SK-N-SH (cell line): Measurements from ENCODE around the gene ROS1. TPM values are rescaled to one million over a fixed set of nuclear protein-coding genes. Genes with fewer than 3 reads are reported as not detected.

Experiments
- CTCF ChIA-PET: fragments of 300-600, 350-600 bp; formaldehyde crosslinking; extraction: SDS; loops from one replicate; lab custom pipeline; 2021; lab: Yijun Ruan, JAX
- POLR2A ChIA-PET: fragments of 350-600 bp; sonication (Branson Sonifier 250); formaldehyde crosslinking; extraction: SDS; loops from one replicate; lab custom pipeline; 2020; ENCODE audit warnings: antibody characterized with exemption, inconsistent platforms; lab: Yijun Ruan, JAX
- DNase-seq: peaks from one replicate; pipeline ENCODE4 v3.0.0; 2012
- H2AFZ ChIP-seq: fragments of 200-600 bp; sonication (generic); 2 replicates; pipeline ENCODE4 v1.8.1; 2016; ENCODE audit warnings: antibody characterized with exemption, mild to moderate bottlenecking, low read depth
- H3F3A ChIP-seq: fragments of 200-600 bp; sonication (generic); replicated peaks from 2 replicates; pipeline ENCODE3; 2016; ENCODE audit warnings: antibody characterized with exemption, mild to moderate bottlenecking; ENCODE audit not compliant: insufficient read depth
- H3K27ac ChIP-seq, 2 experiments: fragments of 200-500 bp in 1 of 2; fragments of 200-600 bp in 1 of 2; sonication (Bioruptor generic) in 1 of 2; sonication (generic), shearing (Covaris generic) in 1 of 2; 2 replicates each; pipeline versions ENCODE4 v1.5.1 to v1.6.1; 2014 to 2016; ENCODE audit warnings: low read depth in 2 of 2, inconsistent platforms in 1 of 2, low read length in 1 of 2, mild to moderate bottlenecking in 1 of 2, mixed read lengths in 1 of 2
- H3K27me3 ChIP-seq: fragments of 200-600 bp; sonication (generic), shearing (Covaris generic); 2 replicates; pipeline ENCODE4 v1.6.1; 2016; ENCODE audit warnings: mixed run types; ENCODE audit not compliant: insufficient read depth
- H3K36me3 ChIP-seq, 2 experiments: fragments of 200-500 bp in 1 of 2; fragments of 200-600 bp in 1 of 2; sonication (Bioruptor generic) in 1 of 2; sonication (generic) in 1 of 2; replicated peaks in 1 of 2; 2 replicates each; pipeline versions ENCODE3 to v1.5.1; 2014 to 2016; ENCODE audit warnings: low read length in 1 of 2, mild to moderate bottlenecking in 1 of 2; ENCODE audit not compliant: insufficient read depth in 2 of 2, control insufficient read depth in 1 of 2
- H3K4me1 ChIP-seq, 2 experiments: fragments of 200-500 bp in 1 of 2; fragments of 200-600 bp in 1 of 2; sonication (Bioruptor generic) in 1 of 2; sonication (generic), shearing (Covaris generic) in 1 of 2; 2 replicates each; pipeline versions ENCODE4 v1.5.1 to v1.6.1; 2014 to 2016; ENCODE audit warnings: low read depth in 1 of 2, low read length in 1 of 2, mixed run types in 1 of 2; ENCODE audit not compliant: insufficient read depth in 2 of 2, control insufficient read depth in 1 of 2
- H3K4me2 ChIP-seq: fragments of 200-600 bp; sonication (generic), shearing (Covaris generic); 2 replicates; pipeline ENCODE4 v1.6.1; 2017; ENCODE audit warnings: mixed run types
- H3K4me3 ChIP-seq, 2 experiments: fragments of 200-500 bp in 1 of 2; fragments of 200-600 bp in 1 of 2; sonication (Bioruptor generic) in 1 of 2; sonication (generic), shearing (Covaris generic) in 1 of 2; 2 replicates each; pipeline versions ENCODE4 v1.5.1 to v1.8.1; 2014 to 2016; ENCODE audit warnings: low read depth in 2 of 2, inconsistent platforms in 1 of 2, low read length in 1 of 2, mild to moderate bottlenecking in 1 of 2, mixed read lengths in 1 of 2, moderate library complexity in 1 of 2
- H3K79me2 ChIP-seq: fragments of 200-600 bp; sonication (generic); 2 replicates; pipeline ENCODE4 v1.8.1; 2017; ENCODE audit warnings: mild to moderate bottlenecking; ENCODE audit not compliant: insufficient read depth
- H3K9ac ChIP-seq: fragments of 200-600 bp; sonication (generic); 2 replicates; pipeline ENCODE4 v1.6.1; 2017; ENCODE audit warnings: mixed run types
- H3K9me2 ChIP-seq: fragments of 200-600 bp; sonication (generic); 2 replicates; pipeline ENCODE4 v1.6.1; 2017; ENCODE audit warnings: mixed run types
- H3K9me3 ChIP-seq: fragments of 200-600 bp; sonication (generic); 2 replicates; pipeline ENCODE4 v1.6.1; 2017; ENCODE audit warnings: mixed run types, mild to moderate bottlenecking, moderate library complexity
- H4K20me1 ChIP-seq: fragments of 200-600 bp; sonication (generic); 2 replicates; pipeline ENCODE4 v1.6.1; 2017; ENCODE audit warnings: mild to moderate bottlenecking, mixed run types; ENCODE audit not compliant: insufficient read depth
- EZH2phosphoT487 ChIP-seq: fragments of 200-600 bp; sonication (generic); IDR thresholded peaks from 2 replicates; pipeline ENCODE4 v1.6.1; 2017; ENCODE audit warnings: low read depth, mixed run types, mild to moderate bottlenecking, antibody characterized with exemption, moderate library complexity, borderline replicate concordance
- FOSL2 ChIP-seq: IDR thresholded peaks from 2 replicates; pipeline ENCODE4 v1.4.0; 2012; ENCODE audit warnings: low read depth, mild to moderate bottlenecking, moderate library complexity, borderline replicate concordance
- JUND ChIP-seq: IDR thresholded peaks from 2 replicates; pipeline ENCODE4 v1.4.0; 2012
- MAX ChIP-seq: IDR thresholded peaks from 2 replicates; pipeline ENCODE4 v1.4.0; 2012; ENCODE audit warnings: low read depth
- MXI1 ChIP-seq: IDR thresholded peaks from 2 replicates; pipeline ENCODE4 v1.6.1; 2012; ENCODE audit warnings: mild to moderate bottlenecking, low read depth, low read length, improper control_type of control experiment
- SIN3A ChIP-seq: IDR thresholded peaks from 2 replicates; pipeline ENCODE4 v1.6.1; 2012; ENCODE audit warnings: low read depth, mild to moderate bottlenecking, low read length, moderate library complexity, borderline replicate concordance
- USF2 ChIP-seq: fragments of 150-350 bp; IDR thresholded peaks from 2 replicates; pipeline ENCODE4 v1.6.1; 2017; ENCODE audit warnings: antibody characterized with exemption, low read length, low read depth, borderline replicate concordance
- WGBS: methylation state at CpG from one replicate; pipeline ENCODE4 v1.1.6; 2017; ENCODE audit warnings: low lambda C conversion rate; 5-methylcytosine and 5-hydroxymethylcytosine counted together
- polyA plus RNA-seq, 3 experiments: library from polyadenylated mRNA; depleted of rRNA; stranded (reverse); fragments of >200 nt; gene quantifications; 2 replicates each; pipeline ENCODE4 v1.2.3, GENCODE V29; 2012
- TF ChIP-seq, protein P1 (sequence below): IDR thresholded peaks from 2 replicates; pipeline ENCODE4 v1.6.1; 2012; ENCODE audit warnings: mild to moderate bottlenecking, low read depth, low read length, moderate library complexity

Gene ROS1
- polyA plus RNA-seq, 1 of the 3 experiments (the other 2 are of a cell fraction), result 1.8 TPM

DNA sequence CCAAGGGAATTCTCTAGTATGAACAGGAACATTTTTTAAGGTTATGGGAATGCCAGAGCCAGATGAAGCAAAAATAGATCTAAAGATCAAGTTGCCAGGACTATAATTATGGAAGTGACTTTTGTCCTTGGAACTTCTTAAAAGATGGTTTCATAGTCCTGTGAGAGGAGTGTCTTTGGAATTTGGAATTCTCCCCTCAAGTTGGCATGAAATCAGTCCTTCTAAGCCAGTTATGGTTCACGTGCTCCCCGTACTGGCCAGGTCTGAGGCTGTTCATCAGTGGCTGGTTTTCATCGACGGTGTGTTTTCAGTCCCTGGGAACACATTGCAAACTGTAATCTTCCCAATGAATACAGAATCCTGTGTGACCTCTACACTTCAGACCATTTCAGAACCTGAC is 97.2 kb downstream of the ROS1 start (continued):
- no peak for TF ChIP-seq USF2
- TF ChIP-seq, all 33 proteins: peak for 0

DNA sequence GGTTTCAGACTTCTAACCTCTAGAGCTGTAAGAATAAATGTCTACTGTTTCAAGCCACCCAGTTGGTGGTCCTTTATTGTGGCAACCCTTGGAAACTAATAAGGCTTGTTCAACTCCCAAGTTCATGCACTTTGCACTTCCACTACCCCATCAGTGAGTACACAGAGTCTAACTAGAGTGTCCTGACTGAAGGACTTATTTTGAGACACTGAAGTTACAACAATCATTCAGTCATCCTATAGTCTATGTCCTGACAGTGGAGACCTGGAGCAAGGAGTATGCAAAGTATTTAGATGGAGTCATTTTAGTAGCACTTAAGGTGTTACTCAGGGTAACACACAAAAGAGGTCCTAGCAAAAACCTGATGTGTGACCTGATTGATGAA is 97.7 kb downstream of the ROS1 start:
- TF ChIP-seq EZH2phosphoT487 (no peak), JUND (no peak)
- TF ChIP-seq, protein P1, sequence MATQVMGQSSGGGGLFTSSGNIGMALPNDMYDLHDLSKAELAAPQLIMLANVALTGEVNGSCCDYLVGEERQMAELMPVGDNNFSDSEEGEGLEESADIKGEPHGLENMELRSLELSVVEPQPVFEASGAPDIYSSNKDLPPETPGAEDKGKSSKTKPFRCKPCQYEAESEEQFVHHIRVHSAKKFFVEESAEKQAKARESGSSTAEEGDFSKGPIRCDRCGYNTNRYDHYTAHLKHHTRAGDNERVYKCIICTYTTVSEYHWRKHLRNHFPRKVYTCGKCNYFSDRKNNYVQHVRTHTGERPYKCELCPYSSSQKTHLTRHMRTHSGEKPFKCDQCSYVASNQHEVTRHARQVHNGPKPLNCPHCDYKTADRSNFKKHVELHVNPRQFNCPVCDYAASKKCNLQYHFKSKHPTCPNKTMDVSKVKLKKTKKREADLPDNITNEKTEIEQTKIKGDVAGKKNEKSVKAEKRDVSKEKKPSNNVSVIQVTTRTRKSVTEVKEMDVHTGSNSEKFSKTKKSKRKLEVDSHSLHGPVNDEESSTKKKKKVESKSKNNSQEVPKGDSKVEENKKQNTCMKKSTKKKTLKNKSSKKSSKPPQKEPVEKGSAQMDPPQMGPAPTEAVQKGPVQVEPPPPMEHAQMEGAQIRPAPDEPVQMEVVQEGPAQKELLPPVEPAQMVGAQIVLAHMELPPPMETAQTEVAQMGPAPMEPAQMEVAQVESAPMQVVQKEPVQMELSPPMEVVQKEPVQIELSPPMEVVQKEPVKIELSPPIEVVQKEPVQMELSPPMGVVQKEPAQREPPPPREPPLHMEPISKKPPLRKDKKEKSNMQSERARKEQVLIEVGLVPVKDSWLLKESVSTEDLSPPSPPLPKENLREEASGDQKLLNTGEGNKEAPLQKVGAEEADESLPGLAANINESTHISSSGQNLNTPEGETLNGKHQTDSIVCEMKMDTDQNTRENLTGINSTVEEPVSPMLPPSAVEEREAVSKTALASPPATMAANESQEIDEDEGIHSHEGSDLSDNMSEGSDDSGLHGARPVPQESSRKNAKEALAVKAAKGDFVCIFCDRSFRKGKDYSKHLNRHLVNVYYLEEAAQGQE, result no peak
- Histone ChIP-seq H4K20me1 (no peaks in the 10 kb centered on the region), H3K9ac (no peak overlapping the region), H3K9me3 (no peaks in the 10 kb centered on the region), H3F3A (no peaks in the 10 kb centered on the region), H3K36me3 (no peaks in the 10 kb centered on the region), H2AFZ (no peak overlapping the region), H3K9me2 (no peaks in the 10 kb centered on the region), H3K27ac (no peak overlapping the region), H3K4me3 (no peak overlapping the region), H3K79me2 (no peaks in the 10 kb centered on the region), H3K4me1 (no peaks in the 10 kb centered on the region), H3K27me3 (no peaks in the 10 kb centered on the region; the same call in 1 of the 2 replicates), H3K4me2 (no peak overlapping the region)
- CTCF ChIA-PET, result no interaction called here
- POLR2A ChIA-PET, result no interaction called here
- no peak for DNase-seq

DNA sequence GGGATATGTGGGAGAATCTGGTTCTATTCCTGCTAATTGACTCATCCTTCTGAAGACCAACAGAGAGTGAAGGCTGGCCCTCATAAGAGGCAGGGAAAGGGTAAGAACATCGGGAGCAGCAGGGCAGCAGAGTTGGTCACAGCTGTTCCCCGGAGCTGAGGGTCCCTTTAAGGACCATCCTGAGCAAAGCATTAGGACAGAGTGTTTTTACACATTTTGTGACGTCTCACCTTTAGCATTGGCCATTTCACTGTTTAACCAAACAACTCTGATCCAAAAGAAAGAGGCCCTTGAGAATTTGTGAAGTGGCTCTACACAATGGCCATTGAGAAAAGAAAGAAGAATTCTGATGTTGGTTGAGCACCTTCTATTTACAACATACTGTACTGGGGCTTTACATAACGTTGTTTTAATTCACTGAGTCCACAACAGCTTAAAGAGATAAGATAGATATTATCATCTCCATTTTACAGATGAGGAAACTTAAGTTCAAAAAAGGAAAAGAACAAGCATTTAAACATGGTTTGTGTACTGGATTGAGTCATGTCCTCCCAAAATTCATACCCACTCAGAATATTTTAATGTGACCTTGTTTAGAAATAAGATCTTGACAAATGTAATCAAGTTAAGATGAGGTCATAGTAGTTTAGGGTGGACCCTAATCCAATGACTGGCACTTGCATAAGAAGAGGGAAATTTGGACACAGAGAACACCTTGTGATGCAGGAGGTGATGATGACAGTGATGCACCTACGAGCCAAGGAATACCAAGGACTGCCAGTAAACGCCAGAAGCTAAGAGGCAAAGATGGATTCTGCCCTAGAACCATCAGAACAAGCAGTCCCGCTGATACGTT is 98.4 kb downstream of the ROS1 start:
- H3K9me3 ChIP-seq, result no peaks in the 10 kb centered on the region
- ChIA-PET POLR2A (no interaction called here), CTCF (no interaction called here)
- H3K9ac ChIP-seq, result no peak overlapping the region
- no peaks in the 10 kb centered on the region for H3K4me1 ChIP-seq
- H3K79me2 ChIP-seq, result no peaks in the 10 kb centered on the region
- H3K36me3 ChIP-seq, result no peaks in the 10 kb centered on the region
- H4K20me1 ChIP-seq, result no peaks in the 10 kb centered on the region
- no peak overlapping the region for H3K4me2 ChIP-seq
- H2AFZ ChIP-seq, result no peak overlapping the region
- no peak overlapping the region for H3K4me3 ChIP-seq
- no peaks in the 10 kb centered on the region for H3K9me2 ChIP-seq
- H3F3A ChIP-seq, result no peaks in the 10 kb centered on the region
- H3K27ac ChIP-seq, result no peak overlapping the region
- WGBS, result 11% methylated on average over 8 of the region's 8 CpGs
- TF ChIP-seq SIN3A (no peak), MAX (no peak), FOSL2 (no peak), MXI1 (no peak)
- no peak for DNase-seq
- no peaks in the 10 kb centered on the region; the same call in 1 of the 2 replicates for H3K27me3 ChIP-seq
